SKM-1 treated with dmso at 0.1 percent for 144 hours (cell line): ENCODE results near the gene DDAH1.
A peak's percentile ranks its signal among the peaks of the same experiment; 100 is the strongest.

Source experiments
- DNase-seq: peaks from one replicate; lab custom pipeline; 2025; ENCODE audit not compliant: unreplicated experiment; lab: John Stamatoyannopoulos, UW

DDAH1 gene

DNA sequence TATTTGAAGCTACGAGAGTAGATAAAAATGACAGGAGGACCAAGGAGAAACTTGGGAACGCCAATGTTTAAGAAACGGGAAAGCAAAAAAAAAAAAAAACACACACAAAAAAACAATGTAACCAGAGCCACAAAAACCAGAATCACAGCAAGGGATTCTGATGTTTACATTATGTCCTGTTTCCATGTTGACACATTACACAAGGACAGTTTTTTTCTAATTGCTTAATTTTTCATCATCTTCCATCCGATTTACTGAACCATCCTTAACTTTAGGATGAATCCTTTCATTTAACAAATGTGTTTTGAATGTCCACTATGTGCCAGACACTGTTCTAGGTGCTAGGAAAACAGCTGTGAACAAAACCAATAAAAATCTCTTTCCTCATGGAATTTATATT is 187.2 kb downstream of the DDAH1 start:
- no peak for DNase-seq

DNA sequence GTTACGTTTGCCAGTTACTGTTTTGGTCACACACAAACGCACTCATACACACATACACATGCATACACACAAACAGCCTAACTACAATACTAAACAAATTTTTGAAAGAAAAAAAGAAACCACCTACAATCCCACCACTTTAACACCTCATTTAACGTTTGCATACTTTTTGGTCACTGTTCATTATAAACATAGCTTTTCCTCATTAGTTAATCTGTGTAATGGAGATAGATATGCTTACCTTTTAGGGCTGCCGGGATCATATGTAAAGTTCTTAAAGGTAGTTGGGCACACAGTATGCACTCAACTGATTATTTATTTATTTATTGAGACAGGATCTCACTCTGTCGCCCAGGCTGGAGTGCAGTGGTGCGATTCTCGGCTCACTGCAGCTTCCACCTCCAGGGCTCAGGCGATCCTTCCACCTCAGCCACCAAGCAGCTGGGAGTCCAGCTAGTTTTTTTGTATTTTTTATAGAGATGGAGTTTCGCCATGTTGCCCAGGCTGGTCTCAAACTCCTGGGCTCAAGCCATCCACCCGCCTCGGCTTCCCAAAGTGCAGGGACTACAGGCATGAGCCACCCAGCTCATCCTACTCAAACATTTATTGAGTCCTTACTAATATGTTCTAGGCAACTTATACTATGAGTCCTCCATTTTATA is 187.8 kb downstream of the DDAH1 start:
- DNase-seq: no peak

DNA sequence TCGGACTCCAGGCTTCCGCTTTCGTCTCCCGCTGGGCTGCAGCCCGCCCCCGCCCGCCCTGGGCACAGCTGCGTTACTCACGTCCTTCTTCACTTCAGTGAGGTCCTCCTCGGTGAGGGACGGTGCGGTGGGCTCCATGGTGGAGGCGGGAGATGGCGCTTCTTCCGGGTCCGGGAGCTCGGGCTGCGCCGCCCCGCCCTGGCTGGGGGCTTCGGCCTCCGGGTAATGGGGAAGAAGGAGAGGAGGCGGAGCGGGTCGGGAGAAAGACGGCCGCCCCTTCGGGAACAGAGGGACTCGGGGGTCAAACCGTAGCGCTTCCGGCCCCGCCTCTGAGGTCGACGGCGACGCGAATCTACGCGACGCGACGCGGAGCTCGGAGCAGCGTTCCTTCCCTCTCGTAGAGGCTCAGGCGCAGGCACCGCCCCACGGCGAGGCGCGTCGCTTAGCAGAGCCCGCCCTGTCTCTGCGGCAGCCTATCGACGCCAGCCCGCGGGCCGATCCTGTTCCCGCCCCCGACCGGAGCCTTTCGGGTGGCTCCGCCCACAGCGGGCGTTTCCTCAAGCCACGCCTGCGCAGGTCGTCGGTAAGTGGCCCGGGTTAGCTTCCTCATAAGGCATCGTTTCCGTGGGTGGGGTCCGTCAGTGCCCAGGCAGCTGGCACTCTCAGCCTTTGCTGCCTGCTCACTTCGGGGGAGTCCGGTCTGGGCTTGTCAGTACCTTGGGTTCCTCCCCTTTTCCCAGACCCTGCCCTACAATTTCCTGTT is 188.6 kb downstream of the DDAH1 start, which contains the start of gene BCL10:
Gene BCL10 (minus strand): TSS at position 418 of the 763 bp plus-strand sequence. CDS start 280 bp downstream, at position 138.
- DNase-seq: peak; percentile 97

DNA sequence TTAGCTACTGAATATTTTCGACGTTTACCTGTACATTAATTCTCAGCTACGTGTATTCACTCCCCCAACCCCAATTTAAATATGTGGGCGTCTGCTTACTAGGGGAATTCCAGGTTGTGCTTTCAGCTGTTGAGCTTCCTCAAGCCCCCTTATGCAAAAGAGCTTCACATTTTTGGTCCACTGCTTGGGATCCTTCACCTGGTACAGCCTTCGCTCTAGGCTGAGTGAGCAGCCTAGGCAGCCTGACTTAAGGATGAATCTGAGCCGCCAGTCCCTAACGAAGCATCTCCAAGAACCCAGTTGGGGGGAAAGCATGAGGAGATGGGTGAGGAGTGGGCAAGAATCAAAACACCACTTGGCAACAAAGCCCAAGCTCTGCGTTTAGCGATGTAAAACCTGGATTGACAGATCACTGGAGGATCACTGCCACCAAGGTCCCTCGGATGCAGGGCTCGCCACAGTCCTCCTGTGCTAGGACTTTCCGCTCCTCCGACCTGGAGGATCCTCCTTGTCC is 189.2 kb downstream of the DDAH1 start:
- DNase-seq: no peak

DNA sequence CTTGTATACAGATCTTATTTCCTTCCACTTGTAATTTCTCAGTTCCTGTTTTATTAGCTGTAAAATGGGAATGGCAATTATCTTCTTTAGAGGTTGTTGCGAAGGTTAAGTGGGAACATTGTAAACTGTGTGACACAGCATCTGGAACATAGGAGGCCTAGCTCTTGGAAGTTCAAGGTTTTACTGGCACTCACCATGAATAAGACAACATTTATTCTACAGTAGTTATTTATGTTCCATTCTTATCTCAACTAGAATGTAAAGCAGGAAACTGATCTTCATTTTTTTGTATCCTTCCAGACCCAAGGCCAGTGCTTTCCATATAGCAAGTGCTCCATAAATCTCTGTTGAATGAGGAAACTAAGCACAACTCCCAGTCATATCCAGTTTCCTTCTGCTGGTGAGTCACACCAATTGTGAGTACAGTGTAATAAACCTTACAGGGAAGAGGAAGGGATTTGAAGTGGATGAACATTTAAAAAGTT is 189.9 kb downstream of the DDAH1 start:
- no peak for DNase-seq

DNA sequence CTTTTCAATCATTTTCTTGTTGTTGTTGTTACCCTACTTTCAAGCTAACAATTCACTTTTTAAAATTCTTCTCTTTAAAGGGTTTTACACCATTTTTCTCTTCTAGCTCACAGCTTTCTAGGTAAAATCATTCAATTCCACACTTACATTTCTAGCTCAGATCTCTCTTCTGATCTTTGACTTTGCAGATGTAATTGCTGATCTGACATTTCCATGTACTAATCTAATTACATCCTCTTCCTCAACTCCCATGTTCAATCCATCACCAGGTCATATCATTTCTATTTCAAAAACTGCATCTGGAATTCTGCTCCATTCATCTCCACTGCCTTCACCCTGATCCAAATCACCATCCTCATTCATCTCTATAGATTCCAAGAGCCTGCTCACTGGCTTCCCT is 191.6 kb downstream of the DDAH1 start:
- no peak for DNase-seq

DNA sequence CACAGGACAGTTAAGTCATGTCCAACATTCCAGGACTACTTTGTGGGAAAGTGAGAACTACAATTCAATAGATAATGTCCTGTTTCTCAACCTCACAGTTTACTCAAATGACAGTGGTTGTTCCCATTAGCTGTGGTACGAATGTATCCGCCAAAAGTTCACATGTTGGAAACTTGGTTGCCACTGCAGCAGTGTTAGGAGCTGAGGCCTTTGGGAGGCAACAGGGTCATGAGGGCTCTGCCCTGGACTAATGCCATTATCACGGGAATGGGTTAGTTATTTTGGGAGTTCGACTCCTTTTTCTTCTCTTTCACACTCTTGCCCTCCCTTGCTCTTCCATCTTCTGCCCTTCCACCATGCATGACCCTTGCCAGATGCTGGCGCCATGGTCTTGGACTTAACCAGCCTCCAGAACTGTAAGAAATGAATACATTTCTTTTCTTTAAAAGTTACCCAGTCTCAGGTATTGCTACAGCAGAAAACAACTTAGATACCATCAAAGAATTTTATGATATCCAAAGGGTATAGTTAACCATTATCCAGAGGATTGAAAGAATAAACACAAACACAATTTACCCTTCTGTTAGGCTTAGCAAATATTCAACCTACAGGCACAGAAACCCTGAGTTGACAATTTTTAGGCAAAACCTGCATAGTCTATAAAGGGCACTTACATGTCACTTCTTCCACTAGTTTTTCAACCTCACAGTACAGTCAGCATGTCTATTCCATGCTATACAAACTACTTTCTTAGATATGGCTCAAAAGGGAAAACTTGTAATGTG is 196.0 kb downstream of the DDAH1 start:
- no peak for DNase-seq
